ENCODE results near the gene ALK.

Gene ALK

DNA sequence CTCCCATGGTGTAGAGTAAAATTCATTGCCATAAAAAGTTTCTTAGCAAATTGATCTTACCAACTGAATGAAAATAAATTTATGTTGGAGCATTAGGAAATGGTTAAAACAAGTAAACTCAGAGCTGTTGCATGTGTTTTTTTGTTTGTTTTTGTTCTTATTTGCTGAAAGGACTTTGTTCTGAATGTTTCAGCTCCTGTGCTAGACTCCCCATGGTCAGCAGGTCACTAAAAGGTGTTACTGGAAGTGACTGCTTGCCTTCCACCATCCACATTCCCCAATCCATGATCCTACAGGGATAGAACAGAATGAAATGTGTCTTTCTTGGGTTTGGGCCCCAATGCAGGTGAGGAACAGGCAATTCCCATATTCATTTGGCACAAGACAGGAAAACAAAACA, 101.8 kb downstream of the ALK start:
- Histone ChIP-seq H3K4me1 (ENCODE audit: low read length) (no peaks in the 10 kb centered on the region), H3K4me2 (ENCODE audit: low read length) (no peak overlapping the region), H3K9ac (ENCODE audit: low read length) (no peak overlapping the region), H3K27me3 (ENCODE audit: low read depth, low read length) (peaks cover 21% of the 10 kb centered on the region), H3K36me3 (replicated peaks; ENCODE audit: low read depth, low read length) (no peaks in the 10 kb centered on the region), H3K4me3 (ENCODE audit: low read length) (no peak overlapping the region), H3K27ac (ENCODE audit: low read length) (no peak overlapping the region), H3K79me2 (ENCODE audit: low read length) (no peaks in the 10 kb centered on the region), H2AFZ (ENCODE audit: low read depth, low read length) (no peak overlapping the region), H4K20me1 (ENCODE audit: insufficient read depth, low read length) (no peaks in the 10 kb centered on the region), H3K9me3 (ENCODE audit: insufficient read depth, low read length) (no peaks in the 10 kb centered on the region)
- no peak for TF ChIP-seq EZH2phosphoT487 (IDR thresholded peaks at IDR 0.05; ENCODE audit: low read depth)
- TF ChIP-seq, protein P1, sequence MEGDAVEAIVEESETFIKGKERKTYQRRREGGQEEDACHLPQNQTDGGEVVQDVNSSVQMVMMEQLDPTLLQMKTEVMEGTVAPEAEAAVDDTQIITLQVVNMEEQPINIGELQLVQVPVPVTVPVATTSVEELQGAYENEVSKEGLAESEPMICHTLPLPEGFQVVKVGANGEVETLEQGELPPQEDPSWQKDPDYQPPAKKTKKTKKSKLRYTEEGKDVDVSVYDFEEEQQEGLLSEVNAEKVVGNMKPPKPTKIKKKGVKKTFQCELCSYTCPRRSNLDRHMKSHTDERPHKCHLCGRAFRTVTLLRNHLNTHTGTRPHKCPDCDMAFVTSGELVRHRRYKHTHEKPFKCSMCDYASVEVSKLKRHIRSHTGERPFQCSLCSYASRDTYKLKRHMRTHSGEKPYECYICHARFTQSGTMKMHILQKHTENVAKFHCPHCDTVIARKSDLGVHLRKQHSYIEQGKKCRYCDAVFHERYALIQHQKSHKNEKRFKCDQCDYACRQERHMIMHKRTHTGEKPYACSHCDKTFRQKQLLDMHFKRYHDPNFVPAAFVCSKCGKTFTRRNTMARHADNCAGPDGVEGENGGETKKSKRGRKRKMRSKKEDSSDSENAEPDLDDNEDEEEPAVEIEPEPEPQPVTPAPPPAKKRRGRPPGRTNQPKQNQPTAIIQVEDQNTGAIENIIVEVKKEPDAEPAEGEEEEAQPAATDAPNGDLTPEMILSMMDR (IDR thresholded peaks at IDR 0.05; ENCODE audit: low read depth, low read length), result no peak

DNA sequence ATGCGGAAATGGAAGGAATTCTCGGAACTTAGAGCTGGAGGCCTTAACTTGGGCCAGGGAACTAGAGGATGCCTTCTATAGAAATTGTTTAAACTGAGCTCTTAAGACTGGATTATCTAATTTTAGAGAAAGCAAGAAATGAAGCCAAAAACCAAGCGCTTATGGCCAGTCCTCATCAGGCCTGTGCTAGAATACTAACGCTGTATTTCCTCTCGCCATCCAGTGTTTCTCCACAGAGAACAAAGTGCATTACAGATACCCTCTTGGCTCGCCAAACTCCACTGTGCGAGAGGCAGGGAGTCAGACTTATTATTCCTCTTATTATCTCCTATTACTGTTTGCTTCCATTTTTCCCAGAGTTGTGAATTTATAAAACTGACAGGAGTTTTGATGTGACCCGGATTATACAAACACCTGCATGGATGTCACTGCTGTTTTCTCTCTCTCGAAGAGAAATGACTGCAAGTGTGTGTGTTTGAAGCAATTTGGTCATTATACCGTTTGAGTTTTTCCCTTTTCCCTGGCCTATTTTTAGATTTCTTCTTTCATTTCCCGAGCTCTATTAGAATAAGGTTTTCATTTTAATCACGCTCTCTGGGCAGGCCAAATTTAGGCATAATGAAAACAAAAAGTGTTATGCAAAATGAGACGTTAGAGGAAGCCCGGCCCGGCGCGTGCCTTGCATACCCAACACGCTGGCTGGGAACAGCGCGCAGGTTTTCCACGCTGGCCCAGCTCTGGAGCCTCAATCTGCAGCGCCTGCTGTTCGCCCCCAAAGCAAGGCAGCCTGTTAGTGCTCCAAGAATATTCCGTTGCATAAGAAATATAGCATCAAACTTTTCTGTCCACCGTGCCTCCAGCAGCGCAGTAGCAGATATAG, 103.3 kb downstream of the ALK start:
- H2AFZ ChIP-seq (ENCODE audit: low read depth, low read length), result no peak overlapping the region
- H3K36me3 ChIP-seq (replicated peaks; ENCODE audit: low read depth, low read length), result no peaks in the 10 kb centered on the region
- peaks cover 21% of the 10 kb centered on the region for H3K27me3 ChIP-seq (ENCODE audit: low read depth, low read length)
- no peak overlapping the region for H3K4me3 ChIP-seq (ENCODE audit: low read length)
- no peak overlapping the region for H3K4me2 ChIP-seq (ENCODE audit: low read length)
- no peaks in the 10 kb centered on the region for H3K4me1 ChIP-seq (ENCODE audit: low read length)
- no peaks in the 10 kb centered on the region for H4K20me1 ChIP-seq (ENCODE audit: insufficient read depth, low read length)
- no peak overlapping the region for H3K27ac ChIP-seq (ENCODE audit: low read length)
- TF ChIP-seq, protein P1 (IDR thresholded peaks at IDR 0.05; ENCODE audit: low read depth, low read length), result no peak
- no peak for TF ChIP-seq EZH2phosphoT487 (IDR thresholded peaks at IDR 0.05; ENCODE audit: low read depth)
- H3K79me2 ChIP-seq (ENCODE audit: low read length), result no peaks in the 10 kb centered on the region
- H3K9ac ChIP-seq (ENCODE audit: low read length), result no peak overlapping the region
- no peaks in the 10 kb centered on the region for H3K9me3 ChIP-seq (ENCODE audit: insufficient read depth, low read length)

- Histone ChIP-seq H2AFZ (ENCODE audit: low read depth, low read length) (no peak overlapping the region), H3K4me3 (ENCODE audit: low read length) (no peak overlapping the region), H3K9ac (ENCODE audit: low read length) (no peak overlapping the region), H3K4me1 (ENCODE audit: low read length) (no peaks in the 10 kb centered on the region), H4K20me1 (ENCODE audit: insufficient read depth, low read length) (no peaks in the 10 kb centered on the region), H3K9me3 (ENCODE audit: insufficient read depth, low read length) (no peaks in the 10 kb centered on the region), H3K27me3 (ENCODE audit: low read depth, low read length) (peaks cover 21% of the 10 kb centered on the region), H3K36me3 (replicated peaks; ENCODE audit: low read depth, low read length) (no peaks in the 10 kb centered on the region), H3K79me2 (ENCODE audit: low read length) (no peaks in the 10 kb centered on the region), H3K4me2 (ENCODE audit: low read length) (no peak overlapping the region), H3K27ac (ENCODE audit: low read length) (no peak overlapping the region)
- TF ChIP-seq, protein P1 (IDR thresholded peaks at IDR 0.05; ENCODE audit: low read depth, low read length), result no peak
- no peak for TF ChIP-seq EZH2phosphoT487 (IDR thresholded peaks at IDR 0.05; ENCODE audit: low read depth)
These were observed 104.1 kb downstream of the ALK start for GRCh38 chr2:29817299-29817698.

DNA sequence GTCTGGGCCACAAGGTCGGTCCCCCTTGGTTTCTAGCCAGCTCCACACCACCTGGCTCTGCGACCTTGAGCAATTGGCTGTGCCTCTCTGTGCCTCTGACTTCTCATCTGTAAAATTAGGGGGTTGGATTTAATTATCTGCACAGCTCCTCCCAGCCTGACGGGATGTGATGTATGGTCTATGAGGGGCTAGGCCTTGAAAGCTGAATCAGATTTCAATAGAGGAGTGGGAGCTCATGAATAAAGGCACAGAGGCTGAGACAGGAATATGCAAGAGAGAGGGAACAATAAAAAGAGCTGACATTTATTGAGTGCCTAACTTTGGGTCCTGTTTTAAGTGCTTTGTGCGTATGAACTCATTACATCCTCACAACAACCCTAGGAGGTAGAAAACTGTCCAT, 104.7 kb downstream of the ALK start:
- H4K20me1 ChIP-seq (ENCODE audit: insufficient read depth, low read length), result no peaks in the 10 kb centered on the region
- no peak overlapping the region for H3K27ac ChIP-seq (ENCODE audit: low read length)
- H3K4me3 ChIP-seq (ENCODE audit: low read length), result no peak overlapping the region
- H3K27me3 ChIP-seq (ENCODE audit: low read depth, low read length), result peaks cover 26% of the 10 kb centered on the region
- H3K4me1 ChIP-seq (ENCODE audit: low read length), result no peaks in the 10 kb centered on the region
- TF ChIP-seq, protein P1 (IDR thresholded peaks at IDR 0.05; ENCODE audit: low read depth, low read length), result no peak
- no peak for TF ChIP-seq EZH2phosphoT487 (IDR thresholded peaks at IDR 0.05; ENCODE audit: low read depth)
- H2AFZ ChIP-seq (ENCODE audit: low read depth, low read length), result no peak overlapping the region
- H3K9ac ChIP-seq (ENCODE audit: low read length), result no peak overlapping the region
- no peak overlapping the region for H3K4me2 ChIP-seq (ENCODE audit: low read length)
- H3K79me2 ChIP-seq (ENCODE audit: low read length), result no peaks in the 10 kb centered on the region
- H3K36me3 ChIP-seq (replicated peaks; ENCODE audit: low read depth, low read length), result no peaks in the 10 kb centered on the region
- H3K9me3 ChIP-seq (ENCODE audit: insufficient read depth, low read length), result no peaks in the 10 kb centered on the region
